GM11168 (cell line): ENCODE results near the gene EFCAB8.

Source experiments
- in situ Hi-C: fragments of 300-500 bp; cut with MboI; formaldehyde crosslinking; loops from one replicate; pipeline ENCODE4 v1.12.0; 2022; ENCODE audit warnings: low sequenced_read_pairs; ENCODE audit not compliant: unreplicated experiment

The EFCAB8 gene

DNA sequence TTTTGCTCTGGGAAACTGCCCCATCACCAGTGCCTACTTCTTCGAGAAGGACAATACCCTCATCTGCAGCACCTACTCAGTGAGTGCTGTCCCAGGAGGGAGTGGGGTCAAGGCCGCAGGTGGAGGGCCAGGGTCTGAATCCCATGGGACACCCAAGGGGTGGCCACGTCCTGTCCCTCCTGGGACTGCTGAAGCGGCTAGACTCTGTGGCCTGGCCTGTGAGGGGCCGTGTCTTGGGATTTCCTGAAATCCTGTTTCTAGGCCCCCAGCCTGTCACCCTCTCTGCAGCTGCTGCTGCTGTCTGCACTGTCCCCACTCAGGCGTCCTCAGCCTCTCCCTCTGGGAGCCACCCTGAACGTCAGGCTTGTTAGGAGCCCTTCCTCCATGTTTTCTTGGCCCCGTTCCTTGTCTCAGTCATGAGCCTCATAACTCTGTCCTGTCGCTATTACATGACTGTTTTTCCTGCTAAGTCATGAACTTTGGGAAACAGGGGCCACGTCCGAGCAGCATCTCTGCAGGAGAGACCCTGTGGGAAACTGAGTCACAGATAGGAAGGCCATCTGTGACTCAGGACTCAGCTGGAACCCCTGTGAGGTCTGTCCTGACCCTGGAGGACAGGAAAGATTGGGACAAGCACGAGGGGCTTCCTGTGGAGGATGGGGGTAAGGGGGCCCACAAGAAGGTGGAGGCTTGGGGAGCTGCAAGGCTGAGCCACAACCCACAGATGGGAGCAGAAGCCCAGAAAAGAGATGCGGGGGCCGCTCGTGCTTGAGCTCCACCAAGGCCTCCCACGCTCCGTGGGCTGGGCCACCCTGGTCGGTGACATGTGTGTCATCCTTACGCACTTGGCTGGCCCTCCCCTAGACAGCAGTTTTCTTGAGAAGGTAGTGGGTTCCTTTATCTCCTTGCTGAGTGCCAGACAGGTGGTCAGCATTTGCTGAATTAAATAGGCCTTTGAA is 49.9 kb downstream of the EFCAB8 start:
- in situ Hi-C loops = no loop called here

DNA sequence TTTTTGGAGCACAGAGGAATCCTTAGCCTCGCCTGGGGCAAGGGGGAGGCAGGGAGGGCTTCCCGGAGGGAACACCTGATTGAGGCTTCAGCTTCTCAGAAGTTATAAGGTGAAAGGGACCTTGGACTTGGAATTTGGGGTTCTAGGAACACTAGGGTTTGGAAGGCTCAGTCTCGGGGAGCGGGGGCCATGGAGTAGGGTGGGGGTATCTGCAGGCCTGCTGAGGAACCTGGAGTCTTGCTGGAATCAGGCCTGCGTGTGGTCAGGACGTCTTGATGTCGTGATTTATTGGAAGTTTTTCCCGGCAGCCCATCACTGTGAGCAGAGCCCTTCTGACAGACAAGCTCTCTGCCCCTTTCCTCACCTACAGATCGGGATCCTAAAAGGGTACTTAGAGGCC is 50.7 kb downstream of the EFCAB8 start:
- in situ Hi-C loops = no loop called here

DNA sequence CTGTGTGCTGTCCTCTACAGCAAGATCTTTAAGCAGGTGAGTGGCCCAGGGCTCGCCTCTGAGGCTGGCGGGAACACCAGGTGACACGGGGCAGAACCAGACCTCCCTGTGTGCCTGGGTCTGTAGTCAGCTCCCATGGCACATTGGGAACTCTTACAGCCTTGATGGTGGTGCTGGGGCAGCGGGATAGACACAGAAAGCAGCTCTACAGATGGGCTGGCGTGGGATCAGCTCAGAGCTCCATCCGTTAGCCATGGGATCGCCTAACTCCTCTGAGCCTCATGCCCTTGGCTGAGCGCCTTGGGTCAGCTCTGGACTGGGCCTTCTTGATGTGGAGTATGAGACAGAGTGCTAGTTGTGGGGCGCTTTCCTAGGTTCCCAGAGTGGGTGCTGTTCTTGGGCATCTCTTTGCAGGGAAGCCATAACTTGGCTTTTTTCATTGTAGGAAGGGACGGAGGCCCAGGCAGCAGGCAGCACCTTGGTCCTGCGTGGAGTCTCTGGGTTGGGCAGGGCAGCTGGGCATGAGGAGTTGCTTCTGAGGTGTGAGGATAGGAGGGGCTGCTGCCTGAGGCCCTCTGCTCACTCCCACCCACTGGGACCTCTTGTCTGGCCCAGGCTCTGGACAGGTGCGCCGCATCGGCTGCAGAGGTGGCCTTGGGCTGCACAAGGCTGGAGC is 51.3 kb downstream of the EFCAB8 start:
- in situ Hi-C loops = no loop called here

DNA sequence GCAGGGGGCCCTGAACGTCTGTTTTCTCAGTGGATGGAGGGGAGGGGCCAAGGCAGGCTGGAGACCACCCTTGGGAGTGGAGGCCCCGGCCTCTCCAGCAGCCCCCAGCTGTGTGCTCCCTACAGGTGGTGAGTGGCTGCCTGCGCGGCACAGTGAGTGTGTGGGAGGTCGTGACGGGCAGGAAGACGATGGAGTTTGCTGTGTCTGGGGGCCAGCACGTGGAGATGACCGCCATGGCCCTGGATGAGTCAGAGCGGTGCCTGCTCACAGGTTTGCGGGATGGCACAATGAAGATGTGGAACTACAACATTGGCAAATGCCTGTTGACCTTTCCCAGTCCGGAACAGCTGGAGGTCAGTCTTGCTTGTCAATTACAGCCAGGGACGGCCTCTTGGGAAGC is 52.6 kb downstream of the EFCAB8 start:
- in situ Hi-C loops = no loop called here

DNA sequence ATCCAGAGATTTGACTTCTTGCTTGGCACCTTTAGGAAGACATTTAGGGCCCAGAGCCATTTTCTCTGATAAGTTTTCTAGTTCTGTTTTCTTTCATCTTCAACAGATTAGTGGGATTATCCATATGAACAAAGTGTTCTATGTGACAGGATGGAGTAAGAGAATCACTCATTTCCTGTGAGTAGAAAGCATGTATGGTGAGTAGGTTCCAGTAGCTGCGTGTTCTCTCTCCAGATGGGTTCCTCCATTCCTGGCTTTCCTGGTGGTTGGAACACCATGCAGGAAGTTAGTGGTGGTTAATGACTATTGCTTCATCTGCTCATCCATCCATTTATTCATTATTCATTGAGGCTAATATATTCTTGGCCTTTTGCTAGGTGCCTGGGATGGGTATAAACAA is 54.0 kb downstream of the EFCAB8 start:
- in situ Hi-C loops = no loop called here

DNA sequence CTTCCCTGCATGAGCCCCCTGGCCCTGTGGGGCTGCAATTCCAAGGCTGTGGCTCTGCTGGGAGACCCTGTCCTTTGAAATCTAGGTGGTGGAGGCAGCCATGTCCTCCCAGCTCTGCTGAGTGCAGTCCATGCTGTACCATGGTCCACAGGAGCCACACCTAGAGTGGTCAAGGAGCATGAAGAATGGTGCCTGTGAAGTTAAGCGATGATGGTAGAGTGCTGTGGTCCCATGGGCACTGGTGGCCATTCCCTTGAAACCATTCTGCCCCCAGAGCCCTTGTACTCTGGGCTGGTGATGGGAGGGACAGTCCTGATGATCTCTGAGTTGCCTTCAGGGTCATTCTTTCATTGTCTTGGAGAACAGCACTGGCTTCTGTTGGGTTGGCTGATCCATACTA is 55.3 kb downstream of the EFCAB8 start:
- in situ Hi-C loops = no loop called here

DNA sequence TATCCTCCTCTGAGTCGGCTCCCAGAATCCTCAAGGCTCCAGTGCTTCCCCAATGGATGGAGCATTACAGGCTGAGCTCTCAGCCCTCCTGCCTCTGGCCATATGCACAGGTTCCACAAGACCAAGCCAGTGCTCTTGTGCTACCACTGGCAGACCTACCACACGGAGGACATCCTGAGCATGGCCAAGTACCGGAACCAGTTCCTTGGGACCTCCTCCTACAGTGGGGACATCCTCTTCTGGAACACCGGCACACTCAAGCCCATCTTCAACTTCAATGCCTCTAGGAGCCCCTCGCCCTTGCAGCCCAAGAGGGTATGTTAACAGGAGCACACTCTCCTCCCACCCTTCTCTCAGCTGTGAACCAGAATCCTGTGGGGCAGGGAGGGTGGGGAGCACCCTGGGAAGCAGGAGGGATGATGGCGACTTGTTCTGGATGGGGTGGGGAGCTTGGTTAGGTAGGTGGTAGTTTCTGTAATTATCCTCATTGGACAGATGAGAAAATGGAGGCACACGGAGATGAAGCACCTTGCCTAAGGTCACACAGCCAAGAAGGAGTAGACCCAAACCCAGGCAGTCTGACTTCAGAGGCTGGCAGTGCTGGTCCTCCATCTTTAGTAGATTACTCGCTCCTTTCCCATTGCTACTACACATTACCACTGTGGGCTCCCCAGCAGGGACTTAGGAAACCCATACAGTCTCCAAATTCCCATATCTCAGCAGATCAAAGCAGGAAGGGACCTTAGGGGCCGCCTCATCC is 58.6 kb downstream of the EFCAB8 start:
- in situ Hi-C loops = no loop called here

DNA sequence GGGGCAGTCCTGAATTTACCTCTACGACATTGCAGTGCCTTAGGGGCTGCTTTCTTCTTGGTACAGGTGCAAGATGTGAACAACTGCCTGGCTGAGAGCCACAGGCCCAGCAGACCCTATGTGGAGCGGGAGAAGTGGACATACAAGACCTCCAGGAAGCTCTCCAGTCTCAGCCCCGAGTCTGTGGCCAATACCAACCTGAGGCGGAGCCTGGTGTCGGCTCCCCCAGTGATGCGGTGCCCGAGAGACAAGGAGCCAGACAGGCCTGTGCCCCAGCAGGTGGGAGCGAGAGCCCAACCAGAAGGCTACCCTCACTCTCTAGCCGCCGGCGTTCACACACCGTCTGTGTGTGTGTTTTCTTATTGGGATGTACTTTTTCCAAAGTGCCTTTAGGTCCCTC is 59.6 kb downstream of the EFCAB8 start:
- in situ Hi-C loops = no loop called here

DNA sequence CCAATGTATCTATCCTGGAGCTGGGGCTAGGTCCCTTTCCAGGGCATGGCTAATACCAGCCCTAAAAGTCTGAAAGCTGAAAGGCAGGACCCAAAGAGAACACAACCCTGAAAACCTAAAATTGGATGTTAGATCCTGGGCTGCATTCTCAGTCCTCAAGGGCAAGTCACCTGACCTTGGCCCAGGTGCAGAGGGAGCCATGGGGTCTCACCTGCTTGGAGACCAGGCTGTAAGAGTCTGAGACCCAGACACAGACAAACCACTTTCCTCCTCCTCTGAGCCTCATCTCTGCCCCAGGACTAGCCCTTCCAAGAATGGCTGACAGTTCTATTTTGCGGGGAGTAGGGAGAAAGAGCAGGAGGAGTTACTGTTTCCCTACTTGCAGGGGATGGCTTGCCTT is 60.0 kb downstream of the EFCAB8 start:
- in situ Hi-C loops = no loop called here

DNA sequence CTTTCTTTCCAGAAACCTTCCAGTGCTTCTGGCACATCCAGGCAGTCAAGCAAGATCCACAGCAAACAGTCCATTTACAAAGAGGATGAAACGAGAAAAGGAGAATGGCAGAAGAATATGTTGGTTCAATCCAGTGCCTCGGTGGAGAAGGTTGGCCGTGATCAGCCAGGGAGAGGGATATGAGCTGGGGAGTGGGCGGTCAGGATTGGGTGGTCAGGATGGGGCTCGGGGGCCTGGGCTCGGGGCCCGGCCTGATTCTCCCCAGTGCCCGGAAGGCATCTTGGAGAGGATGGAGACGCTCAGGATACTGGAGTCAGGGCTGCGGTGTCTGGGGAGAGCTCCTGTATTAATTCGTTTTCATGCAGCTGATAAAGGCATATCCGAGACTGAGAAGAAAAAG is 61.3 kb downstream of the EFCAB8 start:
- in situ Hi-C loops = no loop called here

DNA sequence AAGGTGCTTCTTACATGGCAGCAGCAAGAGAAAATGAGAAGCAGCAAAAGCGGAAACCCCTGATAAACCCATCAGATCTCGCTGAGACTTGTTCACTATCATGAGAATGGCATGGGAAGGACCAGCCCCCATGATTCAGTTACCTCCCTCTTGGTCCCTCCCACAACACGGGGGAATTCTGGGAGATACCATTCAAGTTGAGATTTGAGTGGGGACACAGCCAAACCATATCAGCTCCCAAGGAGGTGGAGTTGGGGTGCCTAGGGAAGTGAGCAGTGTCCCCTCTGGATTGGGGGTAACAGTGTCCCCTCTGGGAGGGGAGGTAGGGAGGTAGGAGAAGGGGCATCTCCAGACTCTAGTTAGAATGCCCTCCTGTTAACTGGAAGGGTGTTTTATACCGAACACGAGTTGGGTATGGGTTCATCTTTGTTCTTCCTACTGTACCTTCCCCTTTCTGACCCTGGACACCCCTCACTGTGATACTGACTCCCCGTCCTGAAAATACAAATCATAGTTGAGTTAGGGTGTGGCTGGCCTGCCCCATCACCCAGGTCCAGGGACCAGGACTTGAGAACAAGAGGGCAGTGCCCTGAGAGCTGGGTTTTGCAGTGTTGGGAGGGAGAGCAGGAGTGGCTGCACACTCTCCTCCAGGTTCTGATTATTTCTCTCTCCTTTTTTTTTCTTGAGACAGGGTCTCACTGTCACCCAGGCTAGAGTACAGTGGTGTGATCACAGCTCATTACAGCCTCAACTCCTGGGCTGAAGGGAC is 62.0 kb downstream of the EFCAB8 start:
- in situ Hi-C loops = no loop called here

DNA sequence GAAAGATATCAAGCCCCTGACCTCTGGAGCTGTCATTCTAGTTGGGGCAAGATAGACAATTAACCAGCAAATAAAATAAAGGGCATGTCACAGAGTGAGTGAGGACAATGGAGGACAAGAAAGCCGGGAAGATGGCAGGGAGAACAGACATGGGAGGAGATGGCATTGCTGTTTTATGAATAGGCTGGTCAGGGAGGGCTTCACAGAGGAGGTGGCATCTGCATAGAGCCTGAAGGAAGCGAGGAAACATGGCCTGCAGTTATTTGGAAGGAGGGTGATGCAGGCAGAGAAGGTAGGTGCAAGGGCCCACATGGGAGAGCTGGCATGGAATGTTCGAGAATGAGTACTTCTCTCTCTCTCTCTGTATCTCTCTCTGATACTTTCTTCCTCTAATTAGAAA is 63.7 kb downstream of the EFCAB8 start:
- in situ Hi-C loops = no loop called here

DNA sequence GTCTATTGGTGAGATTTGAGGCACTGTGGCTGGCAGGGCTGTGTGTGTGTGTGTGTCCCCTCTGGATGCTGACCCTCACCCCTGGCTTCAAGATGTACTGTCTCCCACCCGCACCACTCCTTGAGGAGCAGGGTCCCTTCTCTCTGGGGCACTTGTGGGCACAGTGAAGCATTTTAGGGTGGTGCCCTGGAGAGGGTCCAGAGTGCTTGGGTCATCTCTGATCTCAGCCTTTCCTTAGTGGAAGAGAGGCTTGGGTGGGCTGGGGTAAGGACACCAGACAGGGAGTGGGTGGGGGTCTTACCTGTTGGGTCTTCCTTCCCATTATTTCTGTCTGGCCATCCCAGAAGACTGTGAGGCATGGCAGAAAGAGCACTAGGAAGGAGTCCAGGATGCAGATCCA is 66.1 kb downstream of the EFCAB8 start:
- in situ Hi-C loops = no loop called here

DNA sequence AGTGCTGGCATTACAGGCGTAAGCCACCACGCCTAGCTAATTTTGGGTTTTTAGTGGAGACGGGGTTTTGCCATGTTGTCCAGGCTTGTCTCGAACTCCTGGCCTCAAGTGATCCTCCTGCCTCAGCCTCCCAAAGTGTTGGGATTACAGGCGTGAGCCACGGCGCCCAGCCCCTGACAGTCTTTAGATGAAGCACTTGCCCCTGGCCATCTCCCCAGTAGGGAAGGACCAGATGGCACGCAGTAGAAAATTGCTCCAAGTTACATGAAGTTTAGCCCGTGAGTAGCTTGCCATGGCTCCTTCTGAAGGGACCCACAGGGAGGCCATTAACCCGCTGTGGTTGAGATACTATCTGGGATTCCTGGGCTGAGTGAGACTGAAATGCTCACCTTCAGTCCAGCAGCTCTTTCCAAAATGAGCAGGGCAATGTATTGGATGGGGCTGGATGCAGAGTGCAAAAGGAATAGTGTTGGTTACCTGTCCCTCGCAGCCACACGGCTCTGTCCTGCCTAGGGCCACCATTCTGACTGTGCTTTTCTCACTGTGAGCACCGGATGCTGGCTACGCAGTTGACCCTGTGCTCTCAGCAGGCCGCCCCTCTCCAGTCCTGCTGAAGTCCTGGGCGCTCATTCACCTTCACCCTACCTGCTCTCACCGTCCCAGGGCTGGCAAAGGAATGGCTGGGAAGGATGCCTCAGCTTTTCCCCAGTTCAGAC is 66.9 kb downstream of the EFCAB8 start:
- in situ Hi-C loops = no loop called here

DNA sequence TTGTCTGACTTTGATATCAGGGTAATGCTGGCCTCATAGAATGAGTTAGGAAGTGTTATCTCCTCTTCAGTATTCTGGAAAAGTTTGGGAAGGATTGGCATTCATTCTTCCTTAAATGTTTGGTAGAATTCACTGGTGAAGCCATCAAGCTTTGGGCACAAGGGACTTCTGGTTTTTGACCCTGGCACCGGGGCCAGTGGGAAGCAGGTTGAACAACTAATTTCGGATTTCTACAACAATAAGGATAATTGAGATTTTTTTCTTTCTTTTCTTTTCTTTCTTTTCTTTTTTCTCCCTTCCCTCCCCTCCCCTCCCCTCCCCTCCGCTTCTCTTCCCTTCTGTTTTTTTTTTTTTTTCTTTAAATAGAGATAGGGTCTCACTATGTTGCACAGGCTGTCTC is 70.4 kb downstream of the EFCAB8 start:
- in situ Hi-C loops = no loop called here

DNA sequence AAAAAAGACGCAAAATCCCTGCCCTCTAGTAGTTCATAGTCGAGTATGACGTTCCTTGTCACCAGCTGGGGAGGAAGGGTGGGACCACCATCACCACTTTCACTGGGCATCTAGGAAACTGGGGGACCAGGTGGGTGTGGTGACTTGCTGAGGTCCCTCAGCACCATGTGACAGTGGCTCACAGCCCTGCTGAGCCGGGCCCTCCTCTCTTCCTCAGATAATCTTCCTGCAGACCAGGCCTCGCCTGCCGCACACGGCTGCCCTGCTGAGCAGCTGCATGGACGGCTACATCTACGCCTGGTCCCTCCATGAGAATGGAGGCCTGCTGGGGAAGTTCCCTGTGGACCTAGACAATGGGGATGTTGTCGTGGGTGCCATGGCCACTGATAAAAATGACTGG is 71.5 kb downstream of the EFCAB8 start:
- in situ Hi-C loops = no loop called here

DNA sequence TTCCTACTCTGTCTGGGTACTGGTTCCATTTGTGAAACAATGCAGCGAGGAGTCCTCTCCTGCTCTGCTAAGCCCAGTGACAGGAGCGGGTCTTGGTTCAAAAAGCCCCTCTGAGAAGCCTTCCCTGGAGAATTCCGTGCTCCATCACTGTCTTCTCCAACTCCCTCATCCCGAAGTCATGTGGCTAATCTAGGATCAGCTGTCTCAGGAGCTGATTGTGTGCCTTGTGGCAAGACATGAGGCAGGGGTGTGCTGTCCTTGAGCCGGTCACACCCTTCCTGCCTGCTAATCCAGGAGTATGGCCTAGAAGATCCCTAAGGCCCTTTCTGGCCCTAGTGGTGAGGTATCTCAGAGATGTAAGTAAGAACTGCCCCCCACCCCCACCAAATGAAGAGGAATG is 72.0 kb downstream of the EFCAB8 start:
- in situ Hi-C loops = no loop called here

DNA sequence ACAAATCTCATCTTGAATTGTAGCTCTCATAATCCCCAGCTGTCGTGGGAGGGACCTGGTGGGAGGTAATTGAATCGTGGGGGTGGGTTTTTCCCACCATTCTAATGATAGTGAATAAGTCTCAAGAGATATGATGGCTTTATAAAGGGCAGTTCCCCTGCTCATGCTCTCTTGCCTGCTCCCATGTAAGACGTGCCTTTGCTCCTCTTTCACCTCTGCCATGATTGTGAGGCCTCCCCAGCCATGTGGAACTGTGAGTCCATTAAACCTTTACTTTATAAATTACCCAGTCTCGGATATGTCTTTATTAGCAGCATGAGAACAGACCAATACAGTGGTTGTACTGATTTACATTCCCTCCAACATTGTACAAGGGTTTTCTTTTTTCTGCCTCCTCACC is 75.9 kb downstream of the EFCAB8 start:
- in situ Hi-C loops = no loop called here

DNA sequence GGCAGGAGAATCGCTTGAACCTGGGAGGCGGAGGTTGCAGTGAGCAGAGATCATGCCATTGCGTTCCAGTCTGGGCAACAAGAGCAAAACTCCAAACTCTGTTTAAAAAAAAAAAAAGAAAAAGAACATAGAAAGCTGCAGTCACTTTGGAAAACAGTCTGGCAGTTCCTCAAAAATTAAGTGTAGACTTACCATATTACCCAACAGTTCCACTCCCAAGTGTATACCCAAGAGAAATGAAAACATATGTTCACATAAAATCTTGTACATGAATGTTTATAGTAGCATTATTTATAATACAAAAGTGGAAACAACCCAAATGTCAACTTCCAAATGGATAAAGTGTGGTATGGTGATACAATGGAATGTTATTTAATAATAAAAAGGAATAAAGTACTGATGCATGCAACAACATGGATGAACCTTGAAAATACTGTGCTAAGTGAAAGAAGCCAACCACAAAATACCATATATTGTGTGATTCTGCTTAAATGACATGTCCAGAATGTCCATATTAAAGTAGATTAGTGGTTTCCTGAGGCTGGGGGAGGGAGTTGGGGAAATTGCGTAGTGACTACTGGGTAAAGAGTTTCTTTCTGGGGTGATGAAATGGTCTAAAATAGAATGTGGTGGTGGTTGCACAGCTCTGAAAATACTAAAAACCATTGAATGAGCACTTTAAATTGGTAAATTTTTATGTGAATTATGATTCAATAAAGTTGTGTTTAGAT is 82.6 kb downstream of the EFCAB8 start:
- in situ Hi-C loops = no loop called here
